ENCODE data around the gene RBFOX1.

- TF ChIP-seq EZH2 (IDR thresholded peaks at IDR 0.05; ENCODE audit: borderline replicate concordance, insufficient read depth, low read length, poor library complexity, severe bottlenecking) (no peak), CTCF (IDR thresholded peaks at IDR 0.05; ENCODE audit: poor library complexity, severe bottlenecking) (no peak), REST (IDR thresholded peaks at IDR 0.05; ENCODE audit: borderline replicate concordance) (no peak), RAD21 (conservative IDR thresholded peaks at IDR 0.05) (no peak), SMC3 (conservative IDR thresholded peaks at IDR 0.05; ENCODE audit: poor library complexity) (no peak), EP300 (conservative IDR thresholded peaks at IDR 0.05; ENCODE audit: poor library complexity, severe bottlenecking) (no peak)
These were observed 238.7 kb downstream of the RBFOX1 start for GRCh38 chr16:7571366-7571765.
